ENCODE data around the gene PAQR9. TPM values are rescaled to one million over a fixed set of nuclear protein-coding genes. Genes with fewer than 3 reads are reported as not detected.

Gene PAQR9
- total RNA-seq, 1 donor from 2014 or later = not detected

- Mint-ChIP-seq H3K27ac (ENCODE audit: unreplicated experiment) (no peak overlapping the region), H3K4me1 (ENCODE audit: unreplicated experiment) (no peaks in the 10 kb centered on the region), H3K4me3 (ENCODE audit: unreplicated experiment) (no peak overlapping the region), H3K9me3 (ENCODE audit: unreplicated experiment) (no peaks in the 10 kb centered on the region), H3K36me3 (ENCODE audit: unreplicated experiment) (no peaks in the 10 kb centered on the region), H3K27me3 (ENCODE audit: unreplicated experiment) (peaks cover 15% of the 10 kb centered on the region)
- DNase-seq (ENCODE audit: extremely low spot score, unreplicated experiment) = no peak
- no peak for TF ChIP-seq CTCF (IDR thresholded peaks at IDR 0.05)
Measured at GRCh38 chr3:142913432-142913831, 50.0 kb downstream of the PAQR9 start.

DNA sequence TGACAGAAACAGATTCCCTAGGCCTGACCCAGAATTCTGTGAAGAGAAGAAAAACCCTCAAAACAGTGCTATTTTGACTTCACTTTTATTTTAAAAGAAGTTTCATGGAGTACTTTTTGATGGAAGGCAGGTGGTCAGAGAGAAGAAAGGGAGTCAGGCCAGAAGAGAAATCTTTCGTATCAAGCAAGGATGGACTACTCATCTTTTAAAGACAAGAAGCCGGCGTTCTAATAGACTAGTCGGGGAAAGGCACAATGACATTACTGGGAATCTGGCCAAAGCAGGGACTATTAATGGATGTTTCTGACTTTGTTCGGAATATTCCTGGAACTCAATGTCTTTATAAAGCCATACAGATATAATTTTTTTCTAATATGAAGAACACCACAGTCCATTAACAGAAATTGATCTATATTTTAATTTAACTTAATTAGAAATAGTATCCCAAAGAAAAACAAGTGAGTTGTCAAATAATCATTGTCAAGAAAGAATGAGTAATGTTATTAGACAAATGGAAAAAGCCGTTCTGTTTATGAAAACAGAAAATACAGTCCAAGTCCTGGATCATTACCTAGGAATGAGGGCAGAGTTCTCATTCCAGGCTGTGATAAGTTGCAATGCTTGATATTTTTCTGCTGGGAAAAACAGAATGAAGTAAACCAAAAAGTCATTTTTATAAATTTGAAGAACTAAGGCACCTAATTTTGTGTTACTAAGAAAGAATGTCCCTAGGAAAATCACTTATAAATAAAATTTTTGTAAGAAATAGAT, 50.9 kb downstream of the PAQR9 start:
- Mint-ChIP-seq H3K4me3 (ENCODE audit: unreplicated experiment) (no peak overlapping the region), H3K4me1 (ENCODE audit: unreplicated experiment) (no peaks in the 10 kb centered on the region), H3K9me3 (ENCODE audit: unreplicated experiment) (no peaks in the 10 kb centered on the region), H3K27me3 (ENCODE audit: unreplicated experiment) (peaks cover 8% of the 10 kb centered on the region), H3K36me3 (ENCODE audit: unreplicated experiment) (no peaks in the 10 kb centered on the region), H3K27ac (ENCODE audit: unreplicated experiment) (no peak overlapping the region)
- DNase-seq (ENCODE audit: extremely low spot score, unreplicated experiment) = no peak
- no peak for TF ChIP-seq CTCF (IDR thresholded peaks at IDR 0.05)

Other genes with a start within 250 kb of the PAQR9 start
- gene TRPC1, start 239.6 kb downstream of the PAQR9 start, total RNA-seq = 16.6 and 18.6 TPM in 2 replicates
- 3.8 and 4.0 TPM in 2 replicates for gene PCOLCE2, start 74.6 kb downstream of the PAQR9 start, total RNA-seq
- 82.5 and 88.8 TPM in 2 replicates for gene U2SURP, start 37.9 kb upstream of the PAQR9 start, total RNA-seq
- gene CHST2, start 156.1 kb upstream of the PAQR9 start, total RNA-seq = 41.6 and 44.5 TPM in 2 replicates

All from osteocyte (in vitro differentiated cells).